Measurements from ENCODE around the gene PCK1. TPM values are rescaled to one million over a fixed set of nuclear protein-coding genes. Genes with fewer than 3 reads are reported as not detected.

The PCK1 gene
- total RNA-seq, 5 donors from 2014 or later (not counting 1 experiment from before 2014, with no cell fraction given) = 0.25 to 0.53 (median 0.26) TPM; not detected in 2

GRCh38 chr20:57548177-57549058 is 12.5 kb upstream of the PCK1 start:
- Mint-ChIP-seq H3K4me3 (no peak overlapping the region), H3K27ac (no peak overlapping the region), H3K27me3 (peaks cover 9 to 29% of the 10 kb centered on the region in 2 donors), H3K36me3 (no peaks in the 10 kb centered on the region), H3K4me1 (no peaks in the 10 kb centered on the region), H3K9me3 (no peaks in the 10 kb centered on the region)
- ChIA-PET POLR2A (no interaction called here), CTCF (interaction anchor here in 1 of 2 donors (0.7 kb wide), 1 partner anchor 11 kb away, joined by 3 read pairs; no protein-coding TSS in a partner anchor)
- H3K9me3 ChIP-seq = no peaks in the 10 kb centered on the region
- no peak for DNase-seq
- H3K36me3 ChIP-seq (ENCODE audit: control insufficient read depth in 2 of 2, extremely low read depth in 1 of 2, insufficient read depth in 1 of 2, low read length in 1 of 2) = no peaks in the 10 kb centered on the region
- no peak for ATAC-seq (replicated peaks in 1 of 4)
- no peaks in the 10 kb centered on the region for H3K4me1 ChIP-seq (ENCODE audit: control insufficient read depth in 1 of 2, extremely low read depth in 1 of 2, insufficient read depth in 2 of 2, low read length in 2 of 2)
- H3K27me3 ChIP-seq (replicated peaks in 1 of 2; ENCODE audit: control insufficient read depth in 2 of 2, extremely low read depth in 1 of 2, insufficient read depth in 2 of 2, low read length in 1 of 2) = peaks cover 0 to 13% of the 10 kb centered on the region in 2 experiments
- no peak overlapping the region for H3K4me3 ChIP-seq (ENCODE audit: control insufficient read depth in 1 of 2, extremely low read depth in 1 of 2, low read length in 1 of 2)
- no peak overlapping the region for H3K27ac ChIP-seq (ENCODE audit: low read length)
- WGBS (ENCODE audit: insufficient coverage) = 71% methylated on average over 18 of the region's 21 CpGs

GRCh38 chr20:57552471-57552870 is 8.4 kb upstream of the PCK1 start:
- Histone ChIP-seq H3K27ac (ENCODE audit: low read length) (no peak overlapping the region), H3K4me1 (ENCODE audit: control insufficient read depth in 1 of 2, extremely low read depth in 1 of 2, insufficient read depth in 2 of 2, low read length in 2 of 2) (no peaks in the 10 kb centered on the region), H3K27me3 (replicated peaks in 1 of 2; ENCODE audit: control insufficient read depth in 2 of 2, extremely low read depth in 1 of 2, insufficient read depth in 2 of 2, low read length in 1 of 2) (peaks cover 0 to 13% of the 10 kb centered on the region in 2 experiments), H3K9me3 (no peaks in the 10 kb centered on the region), H3K4me3 (ENCODE audit: control insufficient read depth in 1 of 2, extremely low read depth in 1 of 2, low read length in 1 of 2) (no peak overlapping the region), H3K36me3 (ENCODE audit: control insufficient read depth in 2 of 2, extremely low read depth in 1 of 2, insufficient read depth in 1 of 2, low read length in 1 of 2) (no peaks in the 10 kb centered on the region)
- no peak overlapping the region for H3K4me3 Mint-ChIP-seq
- H3K9me3 Mint-ChIP-seq = no peaks in the 10 kb centered on the region
- no peaks in the 10 kb centered on the region for H3K4me1 Mint-ChIP-seq
- no peak overlapping the region for H3K27ac Mint-ChIP-seq
- ChIA-PET CTCF (no interaction called here), POLR2A (no interaction called here)
- 88% methylated on average over 5 of the region's 6 CpGs for WGBS (ENCODE audit: insufficient coverage)
- DNase-seq (no peak), ATAC-seq (replicated peaks in 1 of 4) (no peak)
- no peaks in the 10 kb centered on the region for H3K36me3 Mint-ChIP-seq
- peaks cover 28 to 31% of the 10 kb centered on the region in 2 donors for H3K27me3 Mint-ChIP-seq

- H3K27ac Mint-ChIP-seq = no peak overlapping the region
- DNase-seq (no peak), ATAC-seq (replicated peaks in 1 of 4) (no peak)
- Histone ChIP-seq H3K27ac (ENCODE audit: low read length) (no peak overlapping the region), H3K4me1 (ENCODE audit: control insufficient read depth in 1 of 2, extremely low read depth in 1 of 2, insufficient read depth in 2 of 2, low read length in 2 of 2) (no peaks in the 10 kb centered on the region), H3K36me3 (ENCODE audit: control insufficient read depth in 2 of 2, extremely low read depth in 1 of 2, insufficient read depth in 1 of 2, low read length in 1 of 2) (no peaks in the 10 kb centered on the region), H3K4me3 (ENCODE audit: control insufficient read depth in 1 of 2, extremely low read depth in 1 of 2, low read length in 1 of 2) (no peak overlapping the region), H3K27me3 (replicated peaks in 1 of 2; ENCODE audit: control insufficient read depth in 2 of 2, extremely low read depth in 1 of 2, insufficient read depth in 2 of 2, low read length in 1 of 2) (peaks cover 0 to 13% of the 10 kb centered on the region in 2 experiments), H3K9me3 (no peaks in the 10 kb centered on the region)
- H3K4me1 Mint-ChIP-seq = no peaks in the 10 kb centered on the region
- no peaks in the 10 kb centered on the region for H3K9me3 Mint-ChIP-seq
- H3K4me3 Mint-ChIP-seq = no peak overlapping the region
- POLR2A ChIA-PET = no interaction called here
- CTCF ChIA-PET = no interaction called here
- H3K27me3 Mint-ChIP-seq = peaks cover 34% of the 10 kb centered on the region in 2 donors
- 85% methylated on average over 4 of the region's 11 CpGs for WGBS (ENCODE audit: insufficient coverage)
- H3K36me3 Mint-ChIP-seq = no peaks in the 10 kb centered on the region
These were observed 7.4 kb upstream of the PCK1 start for GRCh38 chr20:57553376-57554018.

- Histone ChIP-seq H3K27ac (ENCODE audit: low read length) (no peak overlapping the region), H3K27me3 (replicated peaks in 1 of 2; ENCODE audit: control insufficient read depth in 2 of 2, extremely low read depth in 1 of 2, insufficient read depth in 2 of 2, low read length in 1 of 2) (peaks cover 0 to 16% of the 10 kb centered on the region in 2 experiments), H3K4me1 (ENCODE audit: control insufficient read depth in 1 of 2, extremely low read depth in 1 of 2, insufficient read depth in 2 of 2, low read length in 2 of 2) (no peaks in the 10 kb centered on the region), H3K4me3 (ENCODE audit: control insufficient read depth in 1 of 2, extremely low read depth in 1 of 2, low read length in 1 of 2) (no peak overlapping the region), H3K36me3 (ENCODE audit: control insufficient read depth in 2 of 2, extremely low read depth in 1 of 2, insufficient read depth in 1 of 2, low read length in 1 of 2) (no peaks in the 10 kb centered on the region), H3K9me3 (no peaks in the 10 kb centered on the region)
- 74% methylated on average over 6 of the region's 11 CpGs for WGBS (ENCODE audit: insufficient coverage)
- ChIA-PET POLR2A (no interaction called here), CTCF (no interaction called here)
- H3K9me3 Mint-ChIP-seq = no peaks in the 10 kb centered on the region
- ATAC-seq (replicated peaks in 1 of 4) (no peak), DNase-seq (no peak)
- peaks cover 34 to 36% of the 10 kb centered on the region in 2 donors for H3K27me3 Mint-ChIP-seq
- H3K4me3 Mint-ChIP-seq = no peak overlapping the region
- H3K36me3 Mint-ChIP-seq = no peaks in the 10 kb centered on the region
- H3K4me1 Mint-ChIP-seq = no peaks in the 10 kb centered on the region
- H3K27ac Mint-ChIP-seq = no peak overlapping the region
These were observed 5.3 kb upstream of the PCK1 start for GRCh38 chr20:57555457-57556184.

GRCh38 chr20:57556980-57557274 is 4.0 kb upstream of the PCK1 start:
- Mint-ChIP-seq H3K4me3 (no peak overlapping the region), H3K9me3 (no peaks in the 10 kb centered on the region), H3K27ac (no peak overlapping the region), H3K27me3 (peaks cover 36 to 40% of the 10 kb centered on the region in 2 donors), H3K4me1 (no peaks in the 10 kb centered on the region), H3K36me3 (no peaks in the 10 kb centered on the region)
- Histone ChIP-seq H3K4me1 (ENCODE audit: control insufficient read depth in 1 of 2, extremely low read depth in 1 of 2, insufficient read depth in 2 of 2, low read length in 2 of 2) (no peaks in the 10 kb centered on the region), H3K27me3 (replicated peaks in 1 of 2; ENCODE audit: control insufficient read depth in 2 of 2, extremely low read depth in 1 of 2, insufficient read depth in 2 of 2, low read length in 1 of 2) (peaks cover 0 to 24% of the 10 kb centered on the region in 2 experiments), H3K27ac (ENCODE audit: low read length) (no peak overlapping the region), H3K9me3 (no peaks in the 10 kb centered on the region), H3K36me3 (ENCODE audit: control insufficient read depth in 2 of 2, extremely low read depth in 1 of 2, insufficient read depth in 1 of 2, low read length in 1 of 2) (no peaks in the 10 kb centered on the region), H3K4me3 (ENCODE audit: control insufficient read depth in 1 of 2, extremely low read depth in 1 of 2, low read length in 1 of 2) (no peak overlapping the region)
- ATAC-seq (replicated peaks in 1 of 4) (no peak), DNase-seq (no peak)
- ChIA-PET CTCF (no interaction called here), POLR2A (no interaction called here)
- WGBS (ENCODE audit: insufficient coverage) = 64% methylated on average over 3 of the region's 3 CpGs

GRCh38 chr20:57557926-57558613 is 2.8 kb upstream of the PCK1 start:
- H3K9me3 Mint-ChIP-seq = no peaks in the 10 kb centered on the region
- Histone ChIP-seq H3K27ac (ENCODE audit: low read length) (no peak overlapping the region), H3K27me3 (replicated peaks in 1 of 2; ENCODE audit: control insufficient read depth in 2 of 2, extremely low read depth in 1 of 2, insufficient read depth in 2 of 2, low read length in 1 of 2) (peaks cover 0 to 33% of the 10 kb centered on the region in 2 experiments), H3K4me1 (ENCODE audit: control insufficient read depth in 1 of 2, extremely low read depth in 1 of 2, insufficient read depth in 2 of 2, low read length in 2 of 2) (no peaks in the 10 kb centered on the region), H3K4me3 (ENCODE audit: control insufficient read depth in 1 of 2, extremely low read depth in 1 of 2, low read length in 1 of 2) (no peak overlapping the region), H3K36me3 (ENCODE audit: control insufficient read depth in 2 of 2, extremely low read depth in 1 of 2, insufficient read depth in 1 of 2, low read length in 1 of 2) (no peaks in the 10 kb centered on the region), H3K9me3 (no peaks in the 10 kb centered on the region)
- no peak overlapping the region for H3K4me3 Mint-ChIP-seq
- ChIA-PET POLR2A (no interaction called here), CTCF (no interaction called here)
- H3K27ac Mint-ChIP-seq = no peak overlapping the region
- DNase-seq (no peak), ATAC-seq (replicated peaks in 1 of 4) (no peak)
- H3K36me3 Mint-ChIP-seq = no peaks in the 10 kb centered on the region
- H3K4me1 Mint-ChIP-seq = no peaks in the 10 kb centered on the region
- peaks cover 34 to 44% of the 10 kb centered on the region in 2 donors for H3K27me3 Mint-ChIP-seq
- 80% methylated on average over 1 of the region's 9 CpGs for WGBS (ENCODE audit: insufficient coverage)
